ENCODE results near the gene SLC35F3.
"Not testable (repeated sequence)": the region's sequence is repeated elsewhere in the genome, so short reads cannot be mapped to it uniquely, and the experiment has no call there.

Gene SLC35F3

DNA sequence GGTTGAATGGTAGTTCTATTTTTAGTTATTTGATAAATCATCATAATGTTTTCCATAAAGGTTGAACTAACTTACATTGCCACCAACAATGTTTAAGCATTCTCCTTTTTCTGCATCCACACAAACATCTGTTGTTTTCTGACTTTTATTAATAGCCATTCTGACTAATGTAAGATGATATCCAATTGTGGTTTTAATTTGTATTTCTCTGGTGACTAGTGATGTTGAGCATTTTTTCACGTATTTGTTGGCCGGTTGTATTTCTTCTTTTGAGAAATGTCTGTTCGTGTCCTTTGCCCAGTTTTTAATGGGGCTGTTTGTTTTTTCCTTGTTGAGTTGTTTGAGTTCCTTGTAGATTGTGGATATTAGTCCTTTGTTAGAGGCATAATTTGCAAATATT is 24.6 kb upstream of the SLC35F3 start:
- DNase-seq (ENCODE audit: low read depth): no peak
- no peak for TF ChIP-seq MYC (IDR thresholded peaks at IDR 0.05; ENCODE audit: low read depth, low read length)
- TF ChIP-seq POLR2A (IDR thresholded peaks at IDR 0.05; ENCODE audit: extremely low read depth, insufficient read length): no peak
- H3K4me3 ChIP-seq (ENCODE audit: low read depth, low read length): no peak overlapping the region

DNA sequence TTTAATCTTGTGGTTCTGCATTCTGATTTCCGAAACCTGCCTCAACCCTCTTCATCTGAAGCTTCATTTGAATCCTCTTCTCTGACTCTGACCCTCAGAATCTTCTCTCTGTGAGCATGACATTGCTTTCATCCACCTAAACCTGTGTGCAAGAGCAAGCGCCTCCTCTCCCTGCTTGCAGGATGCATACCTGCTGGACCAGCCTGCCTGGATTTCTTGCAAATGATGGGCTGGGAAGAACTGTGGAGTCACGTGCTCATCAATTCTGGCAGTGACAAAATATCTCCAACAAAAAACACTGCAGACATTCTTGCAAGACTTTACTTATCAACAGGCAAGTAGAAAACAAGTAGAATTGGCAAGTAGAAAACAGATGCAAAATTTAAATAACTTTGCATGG is 20.8 kb upstream of the SLC35F3 start:
- no peak for DNase-seq (ENCODE audit: low read depth)
- TF ChIP-seq, protein P1, sequence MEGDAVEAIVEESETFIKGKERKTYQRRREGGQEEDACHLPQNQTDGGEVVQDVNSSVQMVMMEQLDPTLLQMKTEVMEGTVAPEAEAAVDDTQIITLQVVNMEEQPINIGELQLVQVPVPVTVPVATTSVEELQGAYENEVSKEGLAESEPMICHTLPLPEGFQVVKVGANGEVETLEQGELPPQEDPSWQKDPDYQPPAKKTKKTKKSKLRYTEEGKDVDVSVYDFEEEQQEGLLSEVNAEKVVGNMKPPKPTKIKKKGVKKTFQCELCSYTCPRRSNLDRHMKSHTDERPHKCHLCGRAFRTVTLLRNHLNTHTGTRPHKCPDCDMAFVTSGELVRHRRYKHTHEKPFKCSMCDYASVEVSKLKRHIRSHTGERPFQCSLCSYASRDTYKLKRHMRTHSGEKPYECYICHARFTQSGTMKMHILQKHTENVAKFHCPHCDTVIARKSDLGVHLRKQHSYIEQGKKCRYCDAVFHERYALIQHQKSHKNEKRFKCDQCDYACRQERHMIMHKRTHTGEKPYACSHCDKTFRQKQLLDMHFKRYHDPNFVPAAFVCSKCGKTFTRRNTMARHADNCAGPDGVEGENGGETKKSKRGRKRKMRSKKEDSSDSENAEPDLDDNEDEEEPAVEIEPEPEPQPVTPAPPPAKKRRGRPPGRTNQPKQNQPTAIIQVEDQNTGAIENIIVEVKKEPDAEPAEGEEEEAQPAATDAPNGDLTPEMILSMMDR (IDR thresholded peaks at IDR 0.05; ENCODE audit: low read depth, low read length): no peak
- TF ChIP-seq, protein P2, sequence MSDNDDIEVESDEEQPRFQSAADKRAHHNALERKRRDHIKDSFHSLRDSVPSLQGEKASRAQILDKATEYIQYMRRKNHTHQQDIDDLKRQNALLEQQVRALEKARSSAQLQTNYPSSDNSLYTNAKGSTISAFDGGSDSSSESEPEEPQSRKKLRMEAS (IDR thresholded peaks at IDR 0.05; ENCODE audit: low read depth, low read length): no peak
- TF ChIP-seq MYC (IDR thresholded peaks at IDR 0.05; ENCODE audit: low read depth, low read length) (no peak), POLR2A (IDR thresholded peaks at IDR 0.05; ENCODE audit: extremely low read depth, insufficient read length) (no peak)
- no peak overlapping the region for H3K4me3 ChIP-seq (ENCODE audit: low read depth, low read length)

DNA sequence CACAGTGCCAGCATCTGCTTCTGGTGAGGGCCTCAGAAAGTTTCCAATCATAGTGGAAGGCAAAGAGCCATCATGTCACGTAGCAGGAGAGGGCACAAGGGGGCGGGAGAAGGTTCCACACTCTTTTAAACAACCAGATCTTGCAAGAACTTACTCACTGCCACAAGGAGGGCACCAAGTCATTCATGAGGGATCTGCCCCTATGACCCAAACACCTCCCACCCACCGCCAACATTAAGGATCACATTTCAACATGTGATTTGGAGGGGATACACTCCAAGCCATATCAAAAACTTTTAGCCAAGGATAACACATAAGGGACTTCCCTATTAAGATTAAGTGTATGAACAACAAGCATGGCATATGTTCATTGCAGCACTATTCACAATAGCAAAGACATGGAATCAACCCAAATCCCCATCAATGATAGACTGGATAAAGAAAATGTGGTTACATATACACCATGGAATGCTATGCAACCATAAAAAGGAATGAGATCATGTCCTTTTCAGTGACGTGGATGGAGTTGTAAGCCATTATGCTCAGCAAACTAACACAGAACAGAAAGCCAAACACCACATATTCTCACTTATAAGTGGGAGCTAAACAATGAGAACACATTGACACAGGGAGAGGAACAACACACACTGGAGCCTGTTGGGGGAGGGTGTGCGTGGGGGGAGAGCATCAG is 19.9 kb upstream of the SLC35F3 start:
- H3K4me3 ChIP-seq (ENCODE audit: low read depth, low read length): no peak overlapping the region
- no peak for DNase-seq (ENCODE audit: low read depth)
- TF ChIP-seq MYC (IDR thresholded peaks at IDR 0.05; ENCODE audit: low read depth, low read length) (no peak), POLR2A (IDR thresholded peaks at IDR 0.05; ENCODE audit: extremely low read depth, insufficient read length) (no peak)
- TF ChIP-seq, protein P2 (IDR thresholded peaks at IDR 0.05; ENCODE audit: low read depth, low read length): no peak
- TF ChIP-seq, protein P1 (IDR thresholded peaks at IDR 0.05; ENCODE audit: low read depth, low read length): no peak

DNA sequence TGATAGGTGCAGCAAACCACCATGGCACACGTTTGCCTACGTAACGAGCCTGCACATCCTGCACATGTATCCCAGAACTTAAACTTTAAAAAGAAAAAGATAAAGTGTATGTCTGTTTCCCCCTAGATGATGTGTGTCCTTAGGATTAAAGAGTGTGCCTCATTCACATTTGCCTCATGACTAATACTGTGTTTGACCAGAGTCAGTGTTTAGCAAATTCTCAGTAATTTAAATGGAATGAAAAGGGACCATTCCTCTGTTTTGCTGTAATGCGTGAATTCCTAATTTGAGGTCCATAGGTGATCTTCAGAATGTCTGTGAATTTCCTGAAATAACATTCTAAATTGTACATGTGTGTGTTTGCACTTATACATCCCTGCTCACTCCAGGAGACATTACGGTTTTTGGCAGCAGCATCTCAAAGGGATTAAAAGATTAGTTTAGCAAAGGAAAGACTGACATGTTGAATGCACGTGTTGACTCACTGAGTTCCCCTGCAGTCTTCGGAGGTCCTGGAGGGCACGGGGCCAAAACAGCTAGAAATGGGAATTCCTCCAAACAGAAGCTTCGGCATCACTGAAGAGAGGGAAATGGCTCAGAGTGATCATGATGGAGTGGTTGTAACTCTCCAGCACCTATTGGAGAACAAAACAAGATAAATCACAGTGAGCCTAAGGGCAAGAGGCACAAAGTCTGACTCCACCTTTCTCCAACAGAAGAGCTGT is 19.1 kb upstream of the SLC35F3 start:
- no peak overlapping the region for H3K4me3 ChIP-seq (ENCODE audit: low read depth, low read length)
- no peak for DNase-seq (ENCODE audit: low read depth)
- TF ChIP-seq, protein P1 (IDR thresholded peaks at IDR 0.05; ENCODE audit: low read depth, low read length): no peak
- TF ChIP-seq MYC (IDR thresholded peaks at IDR 0.05; ENCODE audit: low read depth, low read length) (no peak), POLR2A (IDR thresholded peaks at IDR 0.05; ENCODE audit: extremely low read depth, insufficient read length) (no peak)
- TF ChIP-seq, protein P2 (IDR thresholded peaks at IDR 0.05; ENCODE audit: low read depth, low read length): no peak

DNA sequence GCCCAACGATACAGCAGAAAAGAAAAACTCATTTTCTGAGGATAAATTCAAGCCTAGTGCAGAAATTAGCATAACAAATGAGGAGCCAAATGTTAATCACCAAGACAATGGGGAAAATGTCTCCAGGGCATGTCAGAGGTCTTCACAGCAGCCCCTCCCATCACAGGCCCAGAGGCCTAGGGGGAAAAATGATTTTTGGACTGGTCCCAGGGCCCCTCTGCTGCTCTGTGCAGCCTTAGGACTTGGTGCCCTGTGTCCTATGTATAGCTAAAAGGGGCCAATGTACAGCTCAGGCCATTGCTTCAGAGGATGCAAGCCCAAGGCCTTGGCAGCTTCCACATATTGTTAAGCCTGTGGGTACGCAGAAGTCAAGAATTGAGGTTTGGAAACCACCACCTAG is 13.3 kb upstream of the SLC35F3 start:
- DNase-seq (ENCODE audit: low read depth): not testable (repeated sequence)

DNA sequence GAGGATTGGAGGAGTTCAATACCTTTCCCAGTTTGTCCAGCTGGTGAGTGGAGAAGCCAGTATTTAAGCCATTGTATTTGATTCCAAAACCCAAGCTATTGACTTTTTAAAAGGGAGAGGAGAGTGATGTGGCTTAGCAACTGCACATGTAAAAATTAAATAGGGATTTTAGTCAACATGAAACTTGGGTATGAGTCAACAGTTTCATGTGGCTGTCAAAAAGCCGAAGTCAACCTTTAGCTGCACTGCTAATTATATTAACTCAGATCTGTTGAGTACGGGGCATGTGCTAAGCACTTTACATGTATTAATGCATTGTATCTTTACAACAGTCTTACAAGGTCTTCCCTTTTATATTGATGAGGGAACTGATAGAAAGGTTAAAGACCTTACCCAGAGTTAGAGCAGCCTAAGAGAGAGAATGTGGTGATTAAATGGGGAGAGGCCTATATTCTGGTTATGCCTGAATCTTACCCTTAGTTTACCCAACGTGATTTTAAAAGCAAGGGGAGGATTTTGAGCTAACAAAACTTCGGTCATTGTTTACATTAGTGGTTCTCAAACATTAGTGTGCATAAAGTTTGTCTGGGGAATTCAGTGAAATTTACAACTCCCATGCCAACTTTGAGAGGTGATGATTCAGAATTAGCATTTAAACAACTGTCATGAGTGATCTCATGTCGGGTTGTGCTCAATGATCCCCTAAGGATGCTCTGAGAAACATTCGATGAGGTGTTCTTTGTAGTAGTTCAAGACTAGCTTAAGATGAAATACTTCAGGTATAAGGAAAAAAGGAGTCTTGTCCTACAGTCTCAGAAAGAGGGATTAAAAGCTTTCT is 6.9 kb upstream of the SLC35F3 start:
- TF ChIP-seq POLR2A (IDR thresholded peaks at IDR 0.05; ENCODE audit: extremely low read depth, insufficient read length): no peak
- TF ChIP-seq, protein P1 (IDR thresholded peaks at IDR 0.05; ENCODE audit: low read depth, low read length): no peak
- TF ChIP-seq, protein P2 (IDR thresholded peaks at IDR 0.05; ENCODE audit: low read depth, low read length): no peak
- TF ChIP-seq MYC (IDR thresholded peaks at IDR 0.05; ENCODE audit: low read depth, low read length): no peak
- no peak overlapping the region for H3K4me3 ChIP-seq (ENCODE audit: low read depth, low read length)
- DNase-seq (ENCODE audit: low read depth): no peak

More for the DNA sequence above, 13.3 kb upstream of the SLC35F3 start:
- not testable (repeated sequence) for H3K4me3 ChIP-seq (ENCODE audit: low read depth, low read length)

Data from NB4 (cell line).